CD14-positive monocyte (primary cell): ENCODE data around the gene SOCS3. TPM values are rescaled to one million over a fixed set of nuclear protein-coding genes. Genes with fewer than 3 reads are reported as not detected.

Source experiments
- DNase-seq, 3 donors: peaks; one replicate each; pipeline ENCODE4 v3.0.0-alpha.2; 2011 to 2022
- H2AFZ ChIP-seq: 2 replicates; pipeline ENCODE4 v1.6.0; 2012; ENCODE audit warnings: mild to moderate bottlenecking, low read depth, low read length, inconsistent platforms; ENCODE audit not compliant: insufficient read depth, poor library complexity, severe bottlenecking
- H3K27ac ChIP-seq, 2 donors: 1 replicate in 1 of 2; 2 replicates in 1 of 2; pipeline ENCODE4 v1.5.1; 2012 to 2013; ENCODE audit warnings: low read length in 2 of 2, control low read depth in 1 of 2, inconsistent platforms in 1 of 2, low read depth in 1 of 2, mild to moderate bottlenecking in 1 of 2
- H3K27me3 ChIP-seq, 2 donors: one replicate each; pipeline versions ENCODE4 v1.6.0 to v1.6.1; 2011 to 2013; ENCODE audit warnings: low read length in 2 of 2; ENCODE audit not compliant: control insufficient read depth in 2 of 2, insufficient read depth in 2 of 2
- H3K36me3 ChIP-seq, 2 donors: replicated peaks in 1 of 2; 1 replicate in 1 of 2; 2 replicates in 1 of 2; pipeline versions ENCODE4 v1.5.1 to v1.6.1; 2012 to 2013; ENCODE audit warnings: low read length in 2 of 2, control low read depth in 1 of 2, inconsistent platforms in 1 of 2, mild to moderate bottlenecking in 1 of 2; ENCODE audit not compliant: insufficient read depth in 2 of 2, control insufficient read depth in 1 of 2
- H3K4me1 ChIP-seq, 2 donors: 1 replicate in 1 of 2; 2 replicates in 1 of 2; pipeline versions ENCODE4 v1.5.1 to v1.6.1; 2012 to 2013; ENCODE audit warnings: low read length in 2 of 2, control low read depth in 1 of 2, inconsistent platforms in 1 of 2, mild to moderate bottlenecking in 1 of 2, moderate library complexity in 1 of 2; ENCODE audit not compliant: insufficient read depth in 2 of 2, control insufficient read depth in 1 of 2
- H3K4me2 ChIP-seq: replicated peaks from 2 replicates; pipeline ENCODE3; 2012; ENCODE audit warnings: low read length, moderate library complexity, mild to moderate bottlenecking; ENCODE audit not compliant: poor library complexity, severe bottlenecking; ENCODE audit errors: extremely low read depth
- H3K4me3 ChIP-seq, 3 experiments: fragments of 200-600 bp in 1 of 3; sonication (generic) in 1 of 3; replicated peaks in 1 of 3; 1 replicate in 2 of 3; 2 replicates in 1 of 3; pipeline ENCODE4 v1.5.1; 2011 to 2013; ENCODE audit warnings: low read length in 3 of 3, mild to moderate bottlenecking in 3 of 3, control low read depth in 2 of 3, low read depth in 2 of 3, inconsistent platforms in 1 of 3, moderate library complexity in 1 of 3
- H3K79me2 ChIP-seq: 2 replicates; pipeline ENCODE4 v1.6.0; 2012; ENCODE audit warnings: mild to moderate bottlenecking, control low read depth, inconsistent platforms, low read length, moderate library complexity; ENCODE audit not compliant: insufficient read depth
- H3K9ac ChIP-seq: 2 replicates; pipeline ENCODE4 v1.6.0; 2017; ENCODE audit warnings: low read length, mild to moderate bottlenecking; ENCODE audit not compliant: insufficient read depth, poor library complexity, severe bottlenecking
- H3K9me3 ChIP-seq, 2 donors: replicated peaks in 1 of 2; 1 replicate in 1 of 2; 2 replicates in 1 of 2; pipeline versions ENCODE4 v1.5.1 to v1.6.1; 2012 to 2013; ENCODE audit warnings: low read length in 2 of 2, control low read depth in 1 of 2; ENCODE audit not compliant: control insufficient read depth in 1 of 2, insufficient read depth in 1 of 2
- H4K20me1 ChIP-seq: 2 replicates; pipeline ENCODE4 v1.6.0; 2012; ENCODE audit warnings: mild to moderate bottlenecking, low read length, control low read depth, moderate library complexity; ENCODE audit not compliant: insufficient read depth
- H3K27ac Mint-ChIP-seq, 7 donors: one replicate each; pipeline ENCODE4 v1.8.0; 2020; ENCODE audit warnings: mild to moderate bottlenecking in 7 of 7, mixed read lengths in 7 of 7, moderate library complexity in 6 of 7, inconsistent platforms in 2 of 7
- H3K27me3 Mint-ChIP-seq, 3 donors: one replicate each; pipeline ENCODE4 v1.8.0; 2021 to 2022; ENCODE audit warnings: low read depth in 3 of 3, mild to moderate bottlenecking in 3 of 3, mixed read lengths in 3 of 3, moderate library complexity in 3 of 3, inconsistent platforms in 1 of 3
- H3K36me3 Mint-ChIP-seq, 2 donors: one replicate each; pipeline ENCODE4 v1.8.0; 2020; ENCODE audit warnings: mixed read lengths in 2 of 2, inconsistent platforms in 1 of 2, mild to moderate bottlenecking in 1 of 2
- H3K4me1 Mint-ChIP-seq: one replicate; pipeline ENCODE4 v1.8.0; 2020; ENCODE audit warnings: mild to moderate bottlenecking, mixed read lengths
- H3K4me3 Mint-ChIP-seq, 2 donors: one replicate each; pipeline ENCODE4 v1.8.0; 2020; ENCODE audit warnings: mild to moderate bottlenecking in 2 of 2, mixed read lengths in 2 of 2, moderate library complexity in 1 of 2
- H3K9me3 Mint-ChIP-seq, 7 donors: one replicate each; pipeline ENCODE4 v1.8.0; 2020 to 2022; ENCODE audit warnings: mixed read lengths in 7 of 7, mild to moderate bottlenecking in 6 of 7, moderate library complexity in 6 of 7, inconsistent platforms in 2 of 7
- WGBS: methylation state at CpG from one replicate; pipeline ENCODE4 v1.1.5; 2013; ENCODE audit warnings: missing lambda C conversion rate; ENCODE audit not compliant: insufficient coverage; 5-methylcytosine and 5-hydroxymethylcytosine counted together
- intact Hi-C, 2 donors: fragments of 100-400 bp; cut with micrococcal nuclease; formaldehyde crosslinking; loops; one replicate each; pipeline versions ENCODE4 v1.15.0 to v1.15.1; 2023
- polyA plus RNA-seq, 3 donors: library from polyadenylated mRNA; depleted of rRNA in 1 of 3; unstranded in 2 of 3; stranded (reverse) in 1 of 3; fragments of 300-500 nt in 2 of 3; fragments of >200 nt in 1 of 3; fragmentation: Illumina TruSeq in 2 of 3; gene quantifications; 1 replicate in 2 of 3; 2 replicates in 1 of 3; pipeline ENCODE4 v1.2.3, GENCODE V29; 2012 to 2021
- TF ChIP-seq, protein P1 (sequence below): fragments of 200-600 bp; IDR thresholded peaks from one replicate; pipeline ENCODE4 v1.8.0; 2022; ENCODE audit warnings: antibody characterized with exemption, mild to moderate bottlenecking

SOCS3 gene
- polyA plus RNA-seq, 3 donors: 123 to 441 (median 144) TPM

GRCh38 chr17:78316115-78316866 is 43.6 kb downstream of the SOCS3 start:
- H3K79me2 ChIP-seq: no peaks in the 10 kb centered on the region
- no peak overlapping the region for H3K4me3 ChIP-seq
- no peak for DNase-seq
- peaks cover 24 to 42% of the 10 kb centered on the region in 2 donors for H3K4me1 ChIP-seq
- H3K27me3 Mint-ChIP-seq: peaks cover 55 to 68% (median 62%) of the 10 kb centered on the region in 3 donors
- H3K36me3 ChIP-seq: no peaks in the 10 kb centered on the region
- H3K9me3 Mint-ChIP-seq: peaks cover 0 to 6% (median 2%) of the 10 kb centered on the region in 7 donors
- H3K27ac Mint-ChIP-seq: peak overlapping the region in 1 of 7 donors; percentile 66
- no peak overlapping the region for H3K27ac ChIP-seq
- TF ChIP-seq, protein P1, sequence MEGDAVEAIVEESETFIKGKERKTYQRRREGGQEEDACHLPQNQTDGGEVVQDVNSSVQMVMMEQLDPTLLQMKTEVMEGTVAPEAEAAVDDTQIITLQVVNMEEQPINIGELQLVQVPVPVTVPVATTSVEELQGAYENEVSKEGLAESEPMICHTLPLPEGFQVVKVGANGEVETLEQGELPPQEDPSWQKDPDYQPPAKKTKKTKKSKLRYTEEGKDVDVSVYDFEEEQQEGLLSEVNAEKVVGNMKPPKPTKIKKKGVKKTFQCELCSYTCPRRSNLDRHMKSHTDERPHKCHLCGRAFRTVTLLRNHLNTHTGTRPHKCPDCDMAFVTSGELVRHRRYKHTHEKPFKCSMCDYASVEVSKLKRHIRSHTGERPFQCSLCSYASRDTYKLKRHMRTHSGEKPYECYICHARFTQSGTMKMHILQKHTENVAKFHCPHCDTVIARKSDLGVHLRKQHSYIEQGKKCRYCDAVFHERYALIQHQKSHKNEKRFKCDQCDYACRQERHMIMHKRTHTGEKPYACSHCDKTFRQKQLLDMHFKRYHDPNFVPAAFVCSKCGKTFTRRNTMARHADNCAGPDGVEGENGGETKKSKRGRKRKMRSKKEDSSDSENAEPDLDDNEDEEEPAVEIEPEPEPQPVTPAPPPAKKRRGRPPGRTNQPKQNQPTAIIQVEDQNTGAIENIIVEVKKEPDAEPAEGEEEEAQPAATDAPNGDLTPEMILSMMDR: no peak
- no peaks in the 10 kb centered on the region for H4K20me1 ChIP-seq
- H3K9me3 ChIP-seq: no peaks in the 10 kb centered on the region
- H3K36me3 Mint-ChIP-seq: peaks cover 0 to 11% of the 10 kb centered on the region in 2 donors
- 85% methylated on average over 19 of the region's 22 CpGs for WGBS
- H3K4me1 Mint-ChIP-seq: peaks cover 30% of the 10 kb centered on the region
- H3K27me3 ChIP-seq: peaks cover 22 to 56% of the 10 kb centered on the region in 2 donors
- peak overlapping the region in 1 of 2 donors; percentile 80 for H3K4me3 Mint-ChIP-seq
- no peak overlapping the region for H3K9ac ChIP-seq
- H2AFZ ChIP-seq: no peak overlapping the region
- H3K4me2 ChIP-seq: no peak overlapping the region
- intact Hi-C loops: no loop called here

DNA sequence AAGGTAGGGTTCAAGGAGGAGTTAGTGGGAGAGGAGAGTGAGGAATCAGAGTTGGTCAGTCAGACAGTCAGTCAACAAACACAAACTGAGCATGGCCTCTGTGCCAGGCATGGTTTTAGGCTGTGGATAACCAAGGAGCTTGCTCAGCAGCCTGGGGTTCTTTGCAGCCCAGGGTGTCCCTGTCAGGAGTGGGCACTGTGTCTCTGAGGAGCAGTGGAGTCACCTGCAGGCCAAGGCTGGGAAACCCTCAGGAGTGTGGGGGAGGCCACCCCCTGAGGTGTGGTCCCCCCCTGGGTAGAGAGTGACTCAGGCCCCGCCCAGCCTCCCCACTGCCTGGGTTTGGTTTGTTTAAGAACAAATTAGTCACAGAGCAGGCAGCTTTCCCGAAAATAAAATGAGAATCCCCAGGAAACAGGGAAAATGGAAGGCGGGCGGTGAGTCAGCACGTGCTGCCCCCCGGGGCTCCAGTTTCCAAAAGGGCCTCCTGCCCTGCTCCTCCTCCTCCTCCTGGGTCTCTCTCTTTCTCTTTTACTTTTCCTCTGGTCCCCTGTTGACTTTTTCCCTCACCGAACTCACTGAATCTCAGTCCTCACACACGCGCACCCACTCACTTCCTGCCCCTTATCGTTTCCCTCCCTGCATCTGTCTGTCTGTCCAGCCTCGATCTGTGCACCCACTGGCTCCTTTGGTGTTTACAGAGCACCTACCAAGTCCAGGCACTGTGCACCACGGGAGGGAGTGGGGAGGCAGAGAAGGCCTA is 44.3 kb downstream of the SOCS3 start:
- Histone ChIP-seq H2AFZ (no peak overlapping the region), H3K9me3 (no peaks in the 10 kb centered on the region), H3K4me2 (peak overlapping the region; percentile 15), H3K4me3 (no peak overlapping the region), H3K79me2 (no peaks in the 10 kb centered on the region), H3K36me3 (no peaks in the 10 kb centered on the region), H3K27me3 (peaks cover 22 to 56% of the 10 kb centered on the region in 2 donors), H3K9ac (no peak overlapping the region), H3K27ac (no peak overlapping the region), H4K20me1 (no peaks in the 10 kb centered on the region), H3K4me1 (peaks cover 24 to 42% of the 10 kb centered on the region in 2 donors)
- H3K9me3 Mint-ChIP-seq: peaks cover 0 to 8% (median 2%) of the 10 kb centered on the region in 7 donors
- peak overlapping the region in 3 of 7 donors; percentile 2 to 66 (median 13) for H3K27ac Mint-ChIP-seq
- WGBS: 30% methylated on average over 10 of the region's 12 CpGs
- peaks cover 0 to 11% of the 10 kb centered on the region in 2 donors for H3K36me3 Mint-ChIP-seq
- TF ChIP-seq, protein P1: no peak
- intact Hi-C loops: no loop called here
- DNase-seq: peak in 1 of 3 donors; percentile 41
- peaks cover 30% of the 10 kb centered on the region for H3K4me1 Mint-ChIP-seq
- peaks cover 60 to 69% (median 67%) of the 10 kb centered on the region in 3 donors for H3K27me3 Mint-ChIP-seq
- peak overlapping the region; percentile 28 to 68 for H3K4me3 Mint-ChIP-seq
